H9 (cell line): ENCODE data around the gene ALDH1L1. TPM values are rescaled to one million over a fixed set of nuclear protein-coding genes. Genes with fewer than 3 reads are reported as not detected.

Source experiments
- DNase-seq: peaks from one replicate; pipeline ENCODE4 v3.0.0-alpha.2; 2017
- H2AFZ ChIP-seq: one replicate; pipeline ENCODE4 v1.6.1; 2013; ENCODE audit warnings: mild to moderate bottlenecking, low read length, control low read depth, moderate library complexity
- H2AK5ac ChIP-seq: 2 replicates; pipeline ENCODE4 v1.6.1; 2013; ENCODE audit warnings: low read length, control low read depth, mixed read lengths; ENCODE audit not compliant: insufficient read length
- H2BK120ac ChIP-seq: one replicate; pipeline ENCODE4 v1.6.1; 2013; ENCODE audit warnings: low read depth, mild to moderate bottlenecking, low read length, control low read depth, inconsistent platforms; ENCODE audit not compliant: poor library complexity, severe bottlenecking
- H2BK12ac ChIP-seq: 2 replicates; pipeline ENCODE4 v1.6.1; 2013; ENCODE audit warnings: low read length, control low read depth, mixed read lengths, low read depth; ENCODE audit not compliant: insufficient read length
- H2BK15ac ChIP-seq: 2 replicates; pipeline ENCODE4 v1.6.1; 2013; ENCODE audit warnings: low read depth, low read length, control low read depth
- H2BK20ac ChIP-seq: one replicate; pipeline ENCODE4 v1.6.1; 2013; ENCODE audit warnings: low read depth, mild to moderate bottlenecking, low read length, control low read depth, inconsistent platforms; ENCODE audit not compliant: poor library complexity, severe bottlenecking
- H2BK5ac ChIP-seq: 2 replicates; pipeline ENCODE4 v1.6.1; 2013; ENCODE audit warnings: low read length, control low read depth, mixed read lengths; ENCODE audit not compliant: insufficient read length
- H3K14ac ChIP-seq: 2 replicates; pipeline ENCODE4 v1.6.1; 2013; ENCODE audit warnings: low read length, control low read depth; ENCODE audit not compliant: insufficient read depth
- H3K18ac ChIP-seq: 2 replicates; pipeline ENCODE4 v1.6.1; 2013; ENCODE audit warnings: low read depth, mild to moderate bottlenecking, mixed read lengths, low read length, control low read depth; ENCODE audit not compliant: insufficient read length
- H3K23ac ChIP-seq: 2 replicates; pipeline ENCODE4 v1.6.1; 2013; ENCODE audit warnings: low read length, control low read depth, mixed read lengths, low read depth; ENCODE audit not compliant: insufficient read length
- H3K23me2 ChIP-seq: 2 replicates; pipeline ENCODE4 v1.6.1; 2013; ENCODE audit warnings: low read depth, mild to moderate bottlenecking, mixed read lengths, low read length, control low read depth; ENCODE audit not compliant: insufficient read length, poor library complexity, severe bottlenecking
- H3K27ac ChIP-seq: 2 replicates; pipeline ENCODE4 v1.5.1; 2013; ENCODE audit warnings: low read length, control low read depth, mixed read lengths, low read depth; ENCODE audit not compliant: insufficient read length
- H3K27me3 ChIP-seq: 2 replicates; pipeline ENCODE4 v1.6.1; 2013; ENCODE audit warnings: low read length, control low read depth, inconsistent platforms; ENCODE audit not compliant: insufficient read depth
- H3K4ac ChIP-seq: 2 replicates; pipeline ENCODE4 v1.6.1; 2013; ENCODE audit warnings: low read depth, mild to moderate bottlenecking, control low read depth, inconsistent platforms, low read length, moderate library complexity
- H3K4me1 ChIP-seq: 2 replicates; pipeline ENCODE4 v1.6.1; 2013; ENCODE audit warnings: low read length, control low read depth, inconsistent platforms; ENCODE audit not compliant: insufficient read depth
- H3K4me2 ChIP-seq: 2 replicates; pipeline ENCODE4 v1.6.1; 2013; ENCODE audit warnings: low read length, control low read depth, mixed read lengths; ENCODE audit not compliant: insufficient read length, insufficient read depth
- H3K56ac ChIP-seq: 2 replicates; pipeline ENCODE4 v1.6.1; 2013; ENCODE audit warnings: low read depth, mild to moderate bottlenecking, mixed read lengths, low read length, control low read depth; ENCODE audit not compliant: insufficient read length
- H3K79me1 ChIP-seq: 2 replicates; pipeline ENCODE4 v1.6.1; 2013; ENCODE audit warnings: low read depth, mild to moderate bottlenecking, moderate library complexity, low read length, control low read depth, inconsistent platforms; ENCODE audit not compliant: insufficient read depth, poor library complexity, severe bottlenecking
- H3K79me2 ChIP-seq: 2 replicates; pipeline ENCODE4 v1.6.1; 2013; ENCODE audit warnings: low read length, control low read depth, inconsistent platforms; ENCODE audit not compliant: insufficient read depth
- H3K9ac ChIP-seq: 2 replicates; pipeline ENCODE4 v1.6.1; 2013; ENCODE audit warnings: low read length, control low read depth, mixed read lengths; ENCODE audit not compliant: insufficient read length; ENCODE audit errors: extremely low read depth
- H3K9me3 ChIP-seq: one replicate; pipeline ENCODE4 v1.6.1; 2013; ENCODE audit warnings: low read depth, low read length, inconsistent platforms; ENCODE audit not compliant: control insufficient read depth
- H3T11ph ChIP-seq: one replicate; pipeline ENCODE4 v1.6.1; 2013; ENCODE audit warnings: mild to moderate bottlenecking, low read length, control low read depth, inconsistent platforms
- H4K20me1 ChIP-seq: one replicate; pipeline ENCODE4 v1.6.1; 2013; ENCODE audit not compliant: control insufficient read depth, insufficient read length, insufficient read depth
- H4K5ac ChIP-seq: 2 replicates; pipeline ENCODE4 v1.6.1; 2013; ENCODE audit warnings: low read depth, mild to moderate bottlenecking, mixed read lengths, low read length, control low read depth; ENCODE audit not compliant: insufficient read length
- H4K8ac ChIP-seq: replicated peaks from 2 replicates; pipeline ENCODE4 v1.6.1; 2013; ENCODE audit warnings: low read length, control low read depth, mixed read lengths, low read depth; ENCODE audit not compliant: insufficient read length
- H4K91ac ChIP-seq: 2 replicates; pipeline ENCODE4 v1.6.1; 2013; ENCODE audit warnings: low read depth, mild to moderate bottlenecking, moderate library complexity, mixed read lengths, low read length, control low read depth; ENCODE audit not compliant: insufficient read length
- H3K27ac Mint-ChIP-seq, 3 experiments: 2 replicates in 2 of 3; 3 replicates in 1 of 3; pipeline ENCODE4 v1.8.0; 2020 to 2021; ENCODE audit warnings: mixed read lengths in 3 of 3, mild to moderate bottlenecking in 1 of 3, moderate library complexity in 1 of 3
- H3K27me3 Mint-ChIP-seq: 2 replicates; pipeline ENCODE4 v1.8.0; 2021; ENCODE audit warnings: low read depth, mild to moderate bottlenecking, moderate library complexity, mixed read lengths
- H3K36me3 Mint-ChIP-seq, 3 experiments: 2 replicates in 2 of 3; 3 replicates in 1 of 3; pipeline ENCODE4 v1.8.0; 2020 to 2021; ENCODE audit warnings: low read depth in 3 of 3, mixed read lengths in 3 of 3; ENCODE audit not compliant: insufficient read depth in 1 of 3
- H3K4me1 Mint-ChIP-seq, 2 experiments: 2 replicates each; pipeline ENCODE4 v1.8.0; 2020; ENCODE audit warnings: mixed read lengths in 2 of 2
- H3K4me3 Mint-ChIP-seq, 2 experiments: 2 replicates in 1 of 2; 3 replicates in 1 of 2; pipeline ENCODE4 v1.8.0; 2020 to 2021; ENCODE audit warnings: mild to moderate bottlenecking in 2 of 2, mixed read lengths in 2 of 2, moderate library complexity in 1 of 2
- H3K9me3 Mint-ChIP-seq, 2 experiments: 2 replicates in 1 of 2; 3 replicates in 1 of 2; pipeline ENCODE4 v1.8.0; 2020; ENCODE audit warnings: mild to moderate bottlenecking in 2 of 2, mixed read lengths in 2 of 2, moderate library complexity in 1 of 2
- WGBS: extraction: QIAGEN DNeasy Blood & Tissue Kit; methylation state at CpG from one replicate; pipeline ENCODE4 v1.1.7; 2013; ENCODE audit warnings: missing lambda C conversion rate, low lambda C conversion rate, mixed read lengths; ENCODE audit not compliant: insufficient read length; ENCODE audit errors: extremely low coverage; 5-methylcytosine and 5-hydroxymethylcytosine counted together
- total RNA-seq: library from RNA; stranded (reverse); gene quantifications from 2 replicates; pipeline ENCODE4 v1.2.1, GENCODE V29; 2021
- TF ChIP-seq, protein P1 (sequence below): fragments of 200-600 bp; sonication (generic); conservative IDR thresholded peaks from 3 replicates; pipeline ENCODE4 v1.8.0; 2021; ENCODE audit warnings: antibody characterized with exemption, mild to moderate bottlenecking

The ALDH1L1 gene
- total RNA-seq, 1 experiment from 2014 or later, result 0.90 TPM

DNA sequence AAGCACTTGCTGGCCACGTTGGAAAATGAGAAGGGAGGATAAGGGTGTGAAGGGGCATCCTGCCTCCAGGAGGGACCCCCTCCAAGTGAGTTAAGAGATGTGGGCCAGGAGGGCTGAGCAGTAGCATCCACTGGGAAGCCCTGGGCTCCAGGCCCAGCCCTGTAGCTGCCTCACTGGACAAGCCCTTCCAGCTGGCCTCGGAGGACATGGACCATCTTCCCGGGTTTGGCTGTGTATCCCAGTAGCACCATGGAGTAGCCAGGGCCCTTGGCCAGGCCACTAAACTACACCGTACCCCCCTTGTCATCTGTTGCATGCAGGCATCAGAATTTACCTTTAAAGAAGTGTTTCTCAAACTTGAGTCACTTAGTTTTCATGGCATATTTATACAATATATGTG is 29.4 kb upstream of the ALDH1L1 start:
- H3K9me3 ChIP-seq, result no peaks in the 10 kb centered on the region
- H3K4me2 ChIP-seq, result no peak overlapping the region
- H3K56ac ChIP-seq, result no peak overlapping the region
- peaks cover 8% of the 10 kb centered on the region for H3K23me2 ChIP-seq
- no peaks in the 10 kb centered on the region for H3K79me1 ChIP-seq
- Mint-ChIP-seq H3K36me3 (peaks cover 0 to 3% (median 0%) of the 10 kb centered on the region in 3 experiments; a peak in 1 of 7 replicates), H3K4me3 (no peak overlapping the region), H3K27me3 (peaks cover 62% of the 10 kb centered on the region), H3K27ac (no peak overlapping the region), H3K9me3 (peaks cover 3 to 5% of the 10 kb centered on the region in 2 experiments; a peak in 4 of 5 replicates), H3K4me1 (peaks cover 17 to 18% of the 10 kb centered on the region in 2 experiments)
- no peak overlapping the region for H2BK120ac ChIP-seq
- no peak overlapping the region for H2BK15ac ChIP-seq
- TF ChIP-seq, protein P1, sequence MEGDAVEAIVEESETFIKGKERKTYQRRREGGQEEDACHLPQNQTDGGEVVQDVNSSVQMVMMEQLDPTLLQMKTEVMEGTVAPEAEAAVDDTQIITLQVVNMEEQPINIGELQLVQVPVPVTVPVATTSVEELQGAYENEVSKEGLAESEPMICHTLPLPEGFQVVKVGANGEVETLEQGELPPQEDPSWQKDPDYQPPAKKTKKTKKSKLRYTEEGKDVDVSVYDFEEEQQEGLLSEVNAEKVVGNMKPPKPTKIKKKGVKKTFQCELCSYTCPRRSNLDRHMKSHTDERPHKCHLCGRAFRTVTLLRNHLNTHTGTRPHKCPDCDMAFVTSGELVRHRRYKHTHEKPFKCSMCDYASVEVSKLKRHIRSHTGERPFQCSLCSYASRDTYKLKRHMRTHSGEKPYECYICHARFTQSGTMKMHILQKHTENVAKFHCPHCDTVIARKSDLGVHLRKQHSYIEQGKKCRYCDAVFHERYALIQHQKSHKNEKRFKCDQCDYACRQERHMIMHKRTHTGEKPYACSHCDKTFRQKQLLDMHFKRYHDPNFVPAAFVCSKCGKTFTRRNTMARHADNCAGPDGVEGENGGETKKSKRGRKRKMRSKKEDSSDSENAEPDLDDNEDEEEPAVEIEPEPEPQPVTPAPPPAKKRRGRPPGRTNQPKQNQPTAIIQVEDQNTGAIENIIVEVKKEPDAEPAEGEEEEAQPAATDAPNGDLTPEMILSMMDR, result no peak
- H2BK20ac ChIP-seq, result no peak overlapping the region
- H3K18ac ChIP-seq, result no peak overlapping the region
- H3K14ac ChIP-seq, result no peak overlapping the region
- no peak for DNase-seq
- no peak overlapping the region for H2BK5ac ChIP-seq
- no peaks in the 10 kb centered on the region for H4K20me1 ChIP-seq
- no peak overlapping the region for H4K91ac ChIP-seq
- H3T11ph ChIP-seq, result no peak overlapping the region
- no peak overlapping the region for H3K27ac ChIP-seq
- no peak overlapping the region for H3K4ac ChIP-seq
- no peak overlapping the region for H2AFZ ChIP-seq
- no peak overlapping the region for H3K9ac ChIP-seq
- no peak overlapping the region for H2AK5ac ChIP-seq
- no peak overlapping the region for H3K23ac ChIP-seq
- WGBS, result no CpG with 5 or more reads among the region's 4 CpGs
- no peaks in the 10 kb centered on the region for H3K79me2 ChIP-seq
- no peak overlapping the region for H4K5ac ChIP-seq
- no peak overlapping the region for H4K8ac ChIP-seq
- H3K27me3 ChIP-seq, result no peaks in the 10 kb centered on the region; the same call in 1 of the 2 replicates
- H3K4me1 ChIP-seq, result no peaks in the 10 kb centered on the region; the same call in 1 of the 2 replicates
- no peak overlapping the region for H2BK12ac ChIP-seq
